Muscle of arm (tissue), 12 donors: ENCODE measurements around the gene SLFN12L. TPM values are rescaled to one million over a fixed set of nuclear protein-coding genes. Genes with fewer than 3 reads are reported as not detected.
"Not testable (repeated sequence)": the region's sequence is repeated elsewhere in the genome, so short reads cannot be mapped to it uniquely, and the experiment has no call there.

Experiments
- DNase-seq: peaks from one replicate; pipeline ENCODE4 v3.0.0-alpha.2; 2013
- polyA plus RNA-seq, 12 donors: library from polyadenylated mRNA; unstranded; fragments of 120-200 nt; gene quantifications; one replicate each; pipeline ENCODE4 v1.2.1, GENCODE V29; 2013; ENCODE audit not compliant: insufficient read length in 12 of 12

The SLFN12L gene
- polyA plus RNA-seq, 12 donors: 0.10 to 0.72 (median 0.20) TPM; not detected in 2

DNA sequence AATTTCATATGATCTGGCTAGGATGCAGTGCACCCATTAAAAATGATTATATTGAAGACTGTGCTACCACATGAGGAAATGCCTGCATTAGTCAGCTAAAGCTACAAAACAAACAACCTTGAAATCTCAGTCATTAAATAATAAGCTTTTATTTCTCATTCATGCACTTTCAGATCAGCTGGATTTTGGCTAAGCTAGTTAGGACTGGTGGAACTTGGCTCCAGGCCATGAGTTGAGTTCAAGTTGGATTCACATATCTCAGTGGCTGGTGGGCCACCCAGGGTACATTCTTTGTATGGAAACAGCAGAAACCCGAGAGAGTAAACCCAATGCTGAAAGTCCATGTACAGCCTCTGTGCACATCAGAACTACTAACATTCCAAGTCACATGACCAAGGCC lies 6.4 kb upstream of the SLFN12L start:
- DNase-seq: no peak

GRCh38 chr17:35542990-35543389 lies 5.5 kb upstream of the SLFN12L start:
- DNase-seq: no peak

- DNase-seq: no peak
Observed at GRCh38 chr17:35541434-35541833, 4.0 kb upstream of the SLFN12L start.

DNA sequence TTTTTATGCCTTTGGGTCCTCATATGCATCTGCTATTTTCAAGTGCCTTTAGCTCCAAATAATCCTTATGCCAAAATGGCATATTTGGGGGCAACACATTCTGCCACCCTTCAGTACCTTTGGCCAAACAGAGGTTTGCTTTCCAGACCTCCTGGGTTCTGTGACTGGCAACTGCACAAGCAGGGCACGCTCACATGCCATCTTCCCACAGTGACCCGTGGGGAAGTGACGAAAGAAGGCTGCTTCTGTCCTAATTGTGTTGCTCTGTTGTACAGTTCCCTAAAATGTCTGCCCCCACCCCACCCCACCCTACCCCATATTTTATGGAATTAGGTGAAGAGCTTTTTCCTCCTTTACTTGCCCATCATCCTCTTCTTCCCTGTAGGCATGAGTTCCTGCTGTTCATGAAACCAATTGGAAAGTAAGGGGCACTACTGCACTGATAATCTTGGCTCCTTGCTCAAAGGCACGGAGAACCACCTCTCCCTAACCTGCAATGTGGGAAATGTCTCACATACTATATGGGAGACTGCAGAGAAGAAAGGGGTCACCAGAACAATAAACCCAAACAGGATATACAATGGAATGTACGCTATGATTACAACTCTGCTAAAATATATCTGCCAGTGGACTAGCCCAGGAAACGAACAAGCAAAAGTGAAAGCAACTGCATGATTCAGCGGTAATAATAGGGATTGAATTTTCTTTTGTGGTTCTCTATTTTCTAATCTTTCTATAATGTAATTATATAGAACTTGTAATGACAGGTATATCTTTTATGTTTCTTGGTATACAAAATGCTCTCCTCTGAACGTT lies 3.3 kb upstream of the SLFN12L start:
- peak; percentile 16 for DNase-seq

DNA sequence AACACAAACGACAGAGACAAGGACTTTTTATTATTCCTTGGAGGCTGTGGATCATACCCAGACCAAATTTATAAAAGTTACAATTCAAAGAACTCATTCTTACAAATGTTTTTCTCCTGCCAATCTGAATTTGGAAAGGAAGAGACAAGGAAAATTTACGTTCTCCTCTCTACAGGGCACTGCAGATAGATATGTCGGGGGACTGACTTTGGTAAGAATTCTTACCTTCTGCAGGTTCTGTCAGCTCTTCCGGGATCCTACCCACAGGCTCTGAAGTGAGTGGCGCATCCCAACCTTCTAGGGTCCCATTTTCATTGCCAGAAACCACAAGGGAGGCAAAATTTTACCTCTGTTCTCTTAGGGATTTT lies 2.2 kb upstream of the SLFN12L start:
- no peak for DNase-seq

GRCh38 chr17:35536664-35537171 lies 760 bp downstream of the SLFN12L start:
- DNase-seq: no peak

DNA sequence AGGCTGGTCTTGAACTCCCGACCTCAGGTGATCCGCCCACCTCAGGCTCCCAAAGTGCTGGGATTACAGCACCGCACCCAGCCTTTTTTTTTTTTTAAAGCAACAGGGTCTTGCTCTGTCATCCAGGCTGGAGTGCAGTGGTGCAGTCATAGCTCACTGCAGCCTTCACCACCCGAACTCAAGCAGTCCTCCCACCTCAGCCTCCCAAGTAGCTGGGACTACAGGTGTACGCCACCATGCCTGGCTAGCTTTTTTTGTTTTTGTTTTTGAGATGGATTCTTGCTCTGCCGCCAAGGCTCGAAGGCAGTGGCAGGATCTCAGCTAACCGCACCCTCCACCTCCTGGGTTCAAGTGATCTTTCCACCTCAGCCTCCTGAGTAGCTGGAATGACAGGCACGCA lies 2.1 kb downstream of the SLFN12L start:
- DNase-seq: not testable (repeated sequence)

- no peak for DNase-seq
Observed at GRCh38 chr17:35534576-35535093, 2.8 kb downstream of the SLFN12L start.

- no peak for DNase-seq
Observed at GRCh38 chr17:35531160-35531559, 6.3 kb downstream of the SLFN12L start.

GRCh38 chr17:35529866-35530265 lies 7.6 kb downstream of the SLFN12L start:
- DNase-seq: no peak

GRCh38 chr17:35529326-35529725 lies 8.2 kb downstream of the SLFN12L start:
- DNase-seq: not testable (repeated sequence)

DNA sequence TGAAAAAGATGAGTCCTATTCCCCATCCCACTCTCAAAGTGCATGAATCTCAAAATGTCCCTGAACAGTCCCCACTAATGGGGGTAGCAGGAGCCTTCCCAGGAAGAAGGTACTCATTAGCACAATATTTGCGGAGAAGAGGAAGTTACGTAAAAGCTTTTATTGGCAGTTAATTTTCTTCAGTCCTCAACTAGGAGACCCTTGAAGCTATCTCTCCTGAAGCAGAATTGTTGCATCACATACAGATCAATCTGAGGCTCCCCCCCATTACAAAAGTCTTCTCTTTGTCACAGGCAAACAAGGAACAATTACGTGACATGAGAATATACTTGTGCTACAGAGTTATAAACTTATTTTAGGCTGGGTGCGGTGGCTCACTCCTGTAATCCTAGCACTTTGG lies 14.2 kb downstream of the SLFN12L start:
- no peak for DNase-seq

DNA sequence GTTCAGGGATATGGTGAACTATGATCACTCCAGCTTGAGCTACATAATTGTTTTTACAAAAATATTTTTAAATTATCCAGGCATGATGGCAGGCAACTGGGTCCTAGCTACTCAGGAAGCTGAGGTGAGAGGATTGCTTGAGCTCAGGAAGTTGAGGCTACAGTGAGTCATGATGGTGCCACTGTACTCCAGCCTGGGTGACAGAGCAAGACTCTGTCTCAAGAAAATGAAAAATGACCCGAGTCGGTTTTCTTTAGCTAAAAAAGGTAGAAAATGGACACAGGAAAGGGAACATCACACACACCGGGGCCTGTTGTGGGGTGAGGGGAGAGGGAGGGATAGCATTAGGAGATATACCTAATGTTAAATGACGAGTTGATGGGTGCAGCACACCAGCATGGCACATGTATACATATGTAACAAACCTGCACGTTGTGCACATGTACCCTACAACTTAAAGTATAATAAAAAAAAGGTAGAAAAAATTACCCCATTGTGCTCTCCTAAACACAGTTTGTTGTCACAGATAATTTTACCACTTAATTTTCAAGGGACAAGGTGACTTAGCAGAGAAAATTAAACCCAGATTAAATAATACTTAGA lies 15.7 kb downstream of the SLFN12L start:
- not testable (repeated sequence) for DNase-seq

- DNase-seq: no peak
Observed at GRCh38 chr17:35521150-35521549, 16.3 kb downstream of the SLFN12L start.

- DNase-seq: no peak
Observed at GRCh38 chr17:35519906-35520442, 17.5 kb downstream of the SLFN12L start.

DNA sequence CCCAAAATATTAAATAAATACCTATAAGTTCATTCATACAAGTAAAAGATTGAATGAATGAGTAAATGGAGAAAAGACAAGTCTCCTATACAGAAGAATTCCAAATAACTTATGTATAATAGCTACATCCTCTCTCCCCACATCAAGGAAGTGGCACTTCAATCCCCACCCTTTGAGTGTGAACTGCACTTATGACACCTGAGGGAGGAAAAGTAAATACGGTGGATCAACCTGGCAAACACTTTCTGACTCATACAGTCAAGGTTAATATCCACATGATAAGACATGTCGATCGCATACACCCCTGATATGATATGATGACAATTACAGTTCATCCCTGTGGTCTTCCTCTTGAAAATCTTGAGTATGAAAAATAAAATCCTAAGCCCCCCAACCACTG lies 18.0 kb downstream of the SLFN12L start:
- DNase-seq: no peak

GRCh38 chr17:35518431-35518830 lies 19.0 kb downstream of the SLFN12L start:
- not testable (repeated sequence) for DNase-seq

- no peak for DNase-seq
Observed at GRCh38 chr17:35515027-35515426, 22.5 kb downstream of the SLFN12L start.

DNA sequence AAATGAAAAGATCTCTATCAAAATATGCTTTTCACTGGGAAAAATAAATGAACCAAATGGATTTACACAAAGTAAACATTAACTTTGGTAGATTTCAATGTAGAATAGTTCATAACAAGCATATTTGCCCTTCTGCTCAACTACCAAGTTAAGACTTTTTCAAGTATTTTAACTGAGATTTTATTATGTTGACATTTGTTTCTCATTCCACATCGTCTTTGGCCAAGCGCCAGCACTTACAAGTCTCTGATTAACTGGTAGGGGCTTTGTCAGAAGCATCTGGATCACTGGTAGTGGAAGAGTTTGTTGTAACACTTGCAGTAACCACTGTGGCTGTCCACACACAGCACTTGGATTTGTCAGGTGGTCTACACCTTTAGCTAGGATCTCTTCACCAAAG lies 22.9 kb downstream of the SLFN12L start:
- no peak for DNase-seq

DNA sequence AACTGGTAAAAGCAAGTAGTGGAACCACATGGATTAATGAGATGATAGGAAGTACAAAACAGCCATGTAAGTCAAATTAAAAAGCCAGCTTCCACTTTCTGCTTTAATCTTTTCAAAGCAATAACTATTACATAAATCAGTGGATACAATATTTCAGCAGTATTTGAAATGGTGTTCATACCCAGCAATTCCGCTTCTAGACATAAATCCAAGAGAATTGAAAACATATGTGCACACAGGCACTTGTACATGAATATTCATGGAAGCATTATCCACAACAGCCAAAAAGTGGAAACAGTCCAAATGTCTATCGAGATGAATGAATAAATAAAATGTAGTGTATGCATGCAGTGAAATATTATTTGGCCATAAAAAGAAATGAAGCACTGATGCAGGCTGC lies 27.4 kb downstream of the SLFN12L start:
- no peak for DNase-seq

DNA sequence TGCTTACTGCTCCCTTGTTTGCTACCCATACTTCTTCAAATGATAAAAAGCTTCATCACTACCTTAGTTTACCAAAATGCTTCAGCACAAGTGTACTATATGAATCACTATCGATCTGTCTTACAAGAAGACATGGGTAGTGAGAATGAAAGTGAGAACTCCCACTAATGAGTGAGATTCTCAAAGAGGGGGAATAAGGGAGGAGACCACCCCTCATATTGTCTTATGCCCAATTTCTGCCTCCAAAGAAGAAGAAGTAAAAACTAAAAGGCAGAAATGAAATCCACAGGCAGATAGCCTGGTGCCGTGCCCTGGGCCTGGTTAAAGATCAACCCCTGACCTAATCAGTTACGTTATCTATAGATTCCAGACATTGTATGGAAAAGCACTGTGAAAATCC lies 29.8 kb downstream of the SLFN12L start:
- not testable (repeated sequence) for DNase-seq

GRCh38 chr17:35499548-35499947 lies 37.9 kb downstream of the SLFN12L start:
- DNase-seq: no peak
